IPS-18c (cell line): Measurements from ENCODE around the gene NUTM2E.
"Not testable (repeated sequence)": the region's sequence is repeated elsewhere in the genome, so short reads cannot be mapped to it uniquely, and the experiment has no call there.

Experiments
- H3K4me3 ChIP-seq: 2 replicates; pipeline ENCODE4 v1.7.0; 2013; ENCODE audit warnings: low read depth, mild to moderate bottlenecking, low read length, moderate library complexity; ENCODE audit not compliant: insufficient read depth
- H3K9me3 ChIP-seq: one replicate; pipeline ENCODE4 v1.6.1; 2013; ENCODE audit warnings: mild to moderate bottlenecking, low read length, moderate library complexity; ENCODE audit not compliant: control insufficient read depth, insufficient read depth

Gene NUTM2E

GRCh38 chr10:79838441-79838840 is 11.9 kb downstream of the NUTM2E start:
- not testable (repeated sequence) for H3K9me3 ChIP-seq, H3K4me3 ChIP-seq

GRCh38 chr10:79853191-79853854 is 26.8 kb downstream of the NUTM2E start:
- H3K9me3 ChIP-seq, H3K4me3 ChIP-seq: not testable (repeated sequence)

- H3K4me3 ChIP-seq, H3K9me3 ChIP-seq: not testable (repeated sequence)
Measured at GRCh38 chr10:79862269-79862668, 35.7 kb downstream of the NUTM2E start.

GRCh38 chr10:79862803-79863202 is 36.3 kb downstream of the NUTM2E start:
- H3K9me3 ChIP-seq, H3K4me3 ChIP-seq: not testable (repeated sequence)

- not testable (repeated sequence) for H3K9me3 ChIP-seq, H3K4me3 ChIP-seq
Measured at GRCh38 chr10:79866903-79867551, 40.5 kb downstream of the NUTM2E start.

- H3K4me3 ChIP-seq, H3K9me3 ChIP-seq: not testable (repeated sequence)
Measured at GRCh38 chr10:79868023-79868422, 41.5 kb downstream of the NUTM2E start.

- not testable (repeated sequence) for H3K4me3 ChIP-seq, H3K9me3 ChIP-seq
Measured at GRCh38 chr10:79869439-79870097, 43.0 kb downstream of the NUTM2E start.

- H3K4me3 ChIP-seq, H3K9me3 ChIP-seq: not testable (repeated sequence)
Measured at GRCh38 chr10:79871729-79872128, 45.2 kb downstream of the NUTM2E start.
